AG04450 (cell line): ENCODE results near the gene EIF4G3. TPM values are rescaled to one million over a fixed set of nuclear protein-coding genes. Genes with fewer than 3 reads are reported as not detected.
"Not testable (repeated sequence)": the region's sequence is repeated elsewhere in the genome, so short reads cannot be mapped to it uniquely, and the experiment has no call there.

Source experiments
- CTCF ChIA-PET: fragments of 300-600, 350-600 bp; formaldehyde crosslinking; extraction: SDS; loops from one replicate; lab custom pipeline; 2022; ENCODE audit warnings: antibody characterized with exemption, inconsistent platforms; lab: Charles Lee
- POLR2A ChIA-PET: fragments of 350-600 bp; formaldehyde crosslinking; extraction: SDS; loops from one replicate; lab custom pipeline; 2021; ENCODE audit warnings: antibody characterized with exemption, inconsistent platforms; lab: Yijun Ruan, JAX
- DNase-seq: peaks from one replicate; pipeline ENCODE4 v3.0.0-alpha.2; 2011; ENCODE audit warnings: low read depth, low spot score
- H3K27ac ChIP-seq: one replicate; pipeline ENCODE4 v1.5.1; 2012; ENCODE audit warnings: low read depth, low read length, control low read depth
- H3K27me3 ChIP-seq: one replicate; pipeline ENCODE4 v1.6.0; 2012; ENCODE audit warnings: low read length; ENCODE audit not compliant: control insufficient read depth, insufficient read depth
- H3K4me3 ChIP-seq: 2 replicates; pipeline ENCODE4 v1.5.1; 2011; ENCODE audit warnings: mild to moderate bottlenecking, low read depth, low read length, control low read depth
- H3K9me3 ChIP-seq: 2 replicates; pipeline ENCODE4 v1.5.1; 2012; ENCODE audit warnings: low read length; ENCODE audit not compliant: control insufficient read depth, insufficient read depth
- CTCF ChIP-seq: IDR thresholded peaks from 2 replicates; pipeline ENCODE4 v1.5.1; 2011; ENCODE audit warnings: low read depth, low read length, control low read depth, inconsistent platforms
- polyA plus RNA-seq: library from polyadenylated mRNA; depleted of rRNA; stranded (reverse); fragments of >200 nt; gene quantifications from 2 replicates; pipeline ENCODE4 v1.2.3, GENCODE V29; 2011

EIF4G3 gene
- polyA plus RNA-seq, 1 experiment: 74.9 TPM

- H3K27me3 ChIP-seq: no peaks in the 10 kb centered on the region
- H3K27ac ChIP-seq: no peak overlapping the region
- TF ChIP-seq CTCF: no peak
- H3K4me3 ChIP-seq: no peak overlapping the region
- no peak for DNase-seq
- CTCF ChIA-PET: no interaction called here
- POLR2A ChIA-PET: no interaction called here
- H3K9me3 ChIP-seq: peaks cover 3% of the 10 kb centered on the region; the same call in 1 of the 2 replicates
Observed at GRCh38 chr1:21097729-21098128, 79.0 kb downstream of the EIF4G3 start.

DNA sequence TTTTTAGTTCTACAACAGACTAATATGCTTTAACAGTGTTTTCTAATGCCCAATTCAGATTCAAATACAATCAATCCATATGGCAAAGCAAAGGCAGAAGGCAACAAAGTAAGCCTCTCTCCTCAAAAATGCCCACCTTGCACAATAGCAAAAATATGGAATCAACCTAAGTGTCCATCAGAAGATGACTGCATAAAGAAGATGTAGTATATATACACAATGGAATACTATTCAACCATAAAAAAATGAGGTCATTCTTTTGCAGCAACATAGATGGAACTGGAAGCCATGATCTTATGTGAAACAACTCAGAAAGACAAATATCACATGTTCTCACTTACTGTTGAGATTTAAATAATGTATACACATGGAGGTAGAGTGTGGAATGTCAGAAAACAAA, 80.7 kb downstream of the EIF4G3 start:
- H3K27ac ChIP-seq: no peak overlapping the region
- CTCF ChIA-PET: interaction anchor here (1.1 kb wide), 1 partner anchor 99 kb away, joined by 4 read pairs; no protein-coding TSS in a partner anchor
- POLR2A ChIA-PET: no interaction called here
- DNase-seq: no peak
- peaks cover 3% of the 10 kb centered on the region; the same call in 1 of the 2 replicates for H3K9me3 ChIP-seq
- no peak for TF ChIP-seq CTCF
- H3K27me3 ChIP-seq: no peaks in the 10 kb centered on the region
- no peak overlapping the region for H3K4me3 ChIP-seq

GRCh38 chr1:21094282-21094681, 82.4 kb downstream of the EIF4G3 start:
- DNase-seq, H3K9me3 ChIP-seq, H3K27ac ChIP-seq, H3K27me3 ChIP-seq, H3K4me3 ChIP-seq, CTCF ChIA-PET, POLR2A ChIA-PET: not testable (repeated sequence)

GRCh38 chr1:21093271-21093958, 83.3 kb downstream of the EIF4G3 start:
- CTCF ChIA-PET, H3K27me3 ChIP-seq, H3K27ac ChIP-seq, H3K4me3 ChIP-seq, H3K9me3 ChIP-seq, DNase-seq, POLR2A ChIA-PET: not testable (repeated sequence)

GRCh38 chr1:21092545-21092944, 84.2 kb downstream of the EIF4G3 start:
- CTCF ChIA-PET, H3K4me3 ChIP-seq, H3K9me3 ChIP-seq, H3K27ac ChIP-seq, DNase-seq, H3K27me3 ChIP-seq, POLR2A ChIA-PET: not testable (repeated sequence)

DNA sequence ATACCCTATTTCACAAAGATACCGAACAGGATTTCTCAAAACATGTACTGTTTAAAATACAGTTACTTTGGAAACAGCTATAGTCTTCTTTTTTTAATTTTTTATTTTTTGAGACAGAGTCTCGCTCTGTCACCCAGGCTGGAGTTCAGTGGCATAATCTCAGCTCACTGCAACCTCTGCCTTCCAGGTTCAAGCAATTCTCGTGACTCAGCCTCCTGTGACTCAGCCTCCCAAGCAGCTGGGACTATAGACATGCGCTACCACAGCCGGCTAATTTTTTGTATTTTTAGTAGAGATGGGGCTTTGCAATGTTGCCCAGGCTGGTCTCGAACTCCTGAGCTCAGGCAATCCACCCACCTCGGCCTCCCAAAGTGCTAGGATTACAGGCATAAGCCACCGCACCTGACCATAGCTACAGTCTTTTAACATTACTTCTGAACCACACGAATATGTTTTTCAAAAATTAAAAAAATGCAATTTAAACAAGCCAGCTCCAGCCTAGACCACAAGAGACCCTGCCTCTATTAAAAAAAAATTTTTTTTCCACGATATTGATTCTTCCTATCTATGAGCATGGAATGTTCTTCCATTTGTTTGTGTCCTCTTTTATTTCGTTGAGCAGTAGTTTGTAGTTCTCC, 85.5 kb downstream of the EIF4G3 start:
- H3K27ac ChIP-seq: peak overlapping the region; percentile 39
- H3K9me3 ChIP-seq, H3K4me3 ChIP-seq, H3K27me3 ChIP-seq: not testable (repeated sequence)
- DNase-seq: peak; percentile 42
- CTCF ChIA-PET: interaction anchor here (2.5 kb wide), 1 partner anchor 394 kb away, joined by 5 read pairs; no protein-coding TSS in a partner anchor
- POLR2A ChIA-PET: interaction anchor here (0.6 kb wide), 1 partner anchor 87 kb away, joined by 4 read pairs; no protein-coding TSS in a partner anchor

- CTCF ChIA-PET: interaction anchor here (2.5 kb wide), 1 partner anchor 393 kb away, joined by 5 read pairs; no protein-coding TSS in a partner anchor
- DNase-seq: no peak
- no peaks in the 10 kb centered on the region for H3K9me3 ChIP-seq
- POLR2A ChIA-PET: interaction anchor here (0.6 kb wide), 1 partner anchor 87 kb away, joined by 4 read pairs; no protein-coding TSS in a partner anchor
- H3K27me3 ChIP-seq: no peaks in the 10 kb centered on the region
- no peak for TF ChIP-seq CTCF
- H3K27ac ChIP-seq: no peak overlapping the region
- no peak overlapping the region for H3K4me3 ChIP-seq
Observed at GRCh38 chr1:21090463-21090862, 86.2 kb downstream of the EIF4G3 start.
